ENCODE measurements around the gene CDS2.

CDS2 gene

DNA sequence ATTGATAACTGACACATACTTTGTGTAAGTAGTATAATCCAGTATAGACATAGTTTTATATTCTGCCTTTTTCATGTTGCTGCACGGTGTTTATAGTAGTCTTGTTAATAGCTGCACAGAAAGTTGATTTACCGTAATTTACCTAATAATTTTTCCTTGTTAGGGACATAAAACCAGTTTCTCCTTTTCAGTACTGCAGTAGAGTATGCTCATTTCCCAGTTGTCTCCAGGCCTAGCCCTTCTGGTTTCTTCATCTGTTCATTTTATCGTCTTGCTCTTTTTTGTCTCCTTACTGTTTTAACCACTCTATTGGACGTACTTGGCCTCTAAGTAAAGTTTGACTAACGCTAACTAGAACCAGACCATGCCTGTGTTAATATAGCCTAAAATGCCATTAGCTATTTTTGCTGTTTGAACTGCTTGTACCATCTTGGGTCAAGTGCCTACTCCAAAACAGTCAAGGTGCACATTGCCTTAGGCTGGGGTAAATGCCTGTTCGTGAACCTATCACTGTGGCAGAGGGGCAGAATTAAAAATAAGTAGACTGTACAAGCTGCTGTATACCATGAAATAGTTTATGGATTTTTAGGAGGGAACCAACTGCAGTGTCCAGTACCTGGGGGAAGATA, 34.8 kb downstream of the CDS2 start:
- DNase-seq (ENCODE audit: low spot score): no peak
- TF ChIP-seq, protein P1, sequence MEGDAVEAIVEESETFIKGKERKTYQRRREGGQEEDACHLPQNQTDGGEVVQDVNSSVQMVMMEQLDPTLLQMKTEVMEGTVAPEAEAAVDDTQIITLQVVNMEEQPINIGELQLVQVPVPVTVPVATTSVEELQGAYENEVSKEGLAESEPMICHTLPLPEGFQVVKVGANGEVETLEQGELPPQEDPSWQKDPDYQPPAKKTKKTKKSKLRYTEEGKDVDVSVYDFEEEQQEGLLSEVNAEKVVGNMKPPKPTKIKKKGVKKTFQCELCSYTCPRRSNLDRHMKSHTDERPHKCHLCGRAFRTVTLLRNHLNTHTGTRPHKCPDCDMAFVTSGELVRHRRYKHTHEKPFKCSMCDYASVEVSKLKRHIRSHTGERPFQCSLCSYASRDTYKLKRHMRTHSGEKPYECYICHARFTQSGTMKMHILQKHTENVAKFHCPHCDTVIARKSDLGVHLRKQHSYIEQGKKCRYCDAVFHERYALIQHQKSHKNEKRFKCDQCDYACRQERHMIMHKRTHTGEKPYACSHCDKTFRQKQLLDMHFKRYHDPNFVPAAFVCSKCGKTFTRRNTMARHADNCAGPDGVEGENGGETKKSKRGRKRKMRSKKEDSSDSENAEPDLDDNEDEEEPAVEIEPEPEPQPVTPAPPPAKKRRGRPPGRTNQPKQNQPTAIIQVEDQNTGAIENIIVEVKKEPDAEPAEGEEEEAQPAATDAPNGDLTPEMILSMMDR (IDR thresholded peaks at IDR 0.05; ENCODE audit: extremely low read depth, missing control alignments): no peak

DNA sequence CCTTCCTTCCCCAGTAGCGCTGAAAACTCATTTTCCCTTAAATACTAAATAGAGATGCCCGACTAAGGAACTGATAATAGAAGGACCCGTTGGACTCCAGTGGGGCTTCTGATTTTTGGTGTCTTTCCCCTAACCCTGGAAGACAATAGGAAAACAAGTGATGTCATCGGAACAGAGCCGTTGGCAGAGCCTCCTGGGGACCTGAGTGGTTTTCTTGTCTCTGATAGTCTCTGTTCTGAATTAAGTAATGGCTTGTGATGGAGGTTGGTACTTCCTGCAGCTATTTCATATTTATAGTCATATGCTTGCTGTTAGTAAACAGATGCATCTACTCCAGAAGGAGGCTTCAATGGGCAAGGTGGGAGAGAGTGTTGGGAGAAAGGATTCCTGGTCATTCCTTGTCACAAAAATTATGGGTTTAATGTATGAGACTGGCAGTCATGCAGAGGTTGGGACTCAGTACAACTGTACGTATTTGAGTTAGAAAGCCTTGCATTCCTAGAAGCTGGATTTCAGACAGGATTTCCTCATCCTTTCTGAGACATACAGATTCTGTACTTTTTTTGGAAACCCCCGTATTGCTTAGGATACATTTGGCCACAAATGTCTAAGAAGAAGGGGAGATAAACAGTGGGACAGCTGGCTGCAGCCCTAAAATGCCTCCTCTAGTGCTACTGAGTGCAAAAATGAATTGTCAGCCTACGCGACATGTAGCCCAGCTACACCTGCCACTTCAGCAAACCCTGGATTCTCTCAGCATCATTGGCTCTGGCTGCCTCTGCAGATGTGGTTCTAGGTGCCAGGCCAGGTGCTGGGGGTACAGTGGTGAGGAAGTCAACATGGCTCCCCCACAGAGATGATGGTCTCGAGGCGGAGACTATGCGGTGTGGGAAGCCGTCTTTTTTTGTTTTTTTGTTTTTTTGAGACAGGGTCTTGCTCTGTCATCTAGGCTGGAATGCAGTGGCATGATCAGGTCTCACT, 38.1 kb downstream of the CDS2 start:
- DNase-seq (ENCODE audit: low spot score): no peak
- TF ChIP-seq, protein P1 (IDR thresholded peaks at IDR 0.05; ENCODE audit: extremely low read depth, missing control alignments): no peak

DNA sequence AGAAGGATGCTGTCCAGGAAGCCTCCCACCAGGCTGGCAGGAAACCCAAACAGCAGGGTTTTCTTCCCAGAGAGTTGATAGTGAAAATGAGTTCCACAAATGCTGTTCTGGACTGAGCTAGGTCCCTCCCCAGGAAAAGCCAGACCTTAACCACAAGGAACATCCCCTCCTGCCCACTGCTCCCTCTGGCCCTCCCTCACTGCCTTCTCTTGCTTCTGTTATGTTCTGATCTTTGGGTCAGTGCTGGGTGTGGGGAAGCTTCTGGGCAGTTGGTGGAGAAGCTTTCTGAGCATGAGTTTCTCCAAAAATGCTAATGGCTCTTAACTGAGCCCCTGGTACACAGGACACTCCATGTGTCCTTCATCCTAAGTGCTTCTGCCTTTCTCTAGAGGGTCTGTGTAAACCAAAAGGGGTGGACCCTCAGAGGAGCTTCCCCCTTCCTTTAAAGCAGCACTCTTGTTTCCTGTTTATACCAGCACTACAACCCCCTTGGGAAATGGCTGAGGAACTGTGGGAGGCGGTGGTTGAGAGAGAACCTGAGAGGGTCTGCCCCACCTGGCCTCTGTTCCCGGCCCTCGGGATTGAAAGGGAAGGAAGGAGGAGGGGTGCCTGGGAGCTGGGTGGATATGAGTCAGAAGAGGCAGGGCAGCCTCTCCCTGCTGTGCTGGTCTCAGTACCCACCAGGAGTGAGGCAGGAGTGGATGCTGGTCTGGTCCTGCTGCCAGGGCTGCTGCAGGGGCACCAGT, 42.0 kb downstream of the CDS2 start:
- TF ChIP-seq, protein P1 (IDR thresholded peaks at IDR 0.05; ENCODE audit: extremely low read depth, missing control alignments): no peak
- no peak for DNase-seq (ENCODE audit: low spot score)

DNA sequence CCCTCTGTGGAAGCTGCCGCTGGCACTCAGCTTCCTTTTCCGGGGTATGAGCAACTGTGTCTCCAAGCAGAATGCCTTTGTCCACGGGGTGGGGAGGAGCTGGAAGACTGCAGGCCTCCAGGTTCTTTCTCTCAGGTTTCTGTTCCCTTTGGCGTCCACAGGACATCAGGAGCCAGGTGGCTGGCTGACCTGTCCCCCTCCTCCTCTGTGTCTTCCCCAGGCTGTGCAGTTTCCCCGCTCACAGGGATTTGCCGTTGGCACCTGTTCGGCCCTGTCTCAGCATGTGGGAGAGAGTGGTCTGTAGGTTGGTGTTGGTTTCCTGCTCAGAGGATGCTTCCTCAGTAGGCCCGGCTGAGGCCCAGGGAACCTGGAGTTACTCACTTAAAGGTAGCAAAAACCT, 43.5 kb downstream of the CDS2 start:
- TF ChIP-seq, protein P1 (IDR thresholded peaks at IDR 0.05; ENCODE audit: extremely low read depth, missing control alignments): no peak
- no peak for DNase-seq (ENCODE audit: low spot score)

DNA sequence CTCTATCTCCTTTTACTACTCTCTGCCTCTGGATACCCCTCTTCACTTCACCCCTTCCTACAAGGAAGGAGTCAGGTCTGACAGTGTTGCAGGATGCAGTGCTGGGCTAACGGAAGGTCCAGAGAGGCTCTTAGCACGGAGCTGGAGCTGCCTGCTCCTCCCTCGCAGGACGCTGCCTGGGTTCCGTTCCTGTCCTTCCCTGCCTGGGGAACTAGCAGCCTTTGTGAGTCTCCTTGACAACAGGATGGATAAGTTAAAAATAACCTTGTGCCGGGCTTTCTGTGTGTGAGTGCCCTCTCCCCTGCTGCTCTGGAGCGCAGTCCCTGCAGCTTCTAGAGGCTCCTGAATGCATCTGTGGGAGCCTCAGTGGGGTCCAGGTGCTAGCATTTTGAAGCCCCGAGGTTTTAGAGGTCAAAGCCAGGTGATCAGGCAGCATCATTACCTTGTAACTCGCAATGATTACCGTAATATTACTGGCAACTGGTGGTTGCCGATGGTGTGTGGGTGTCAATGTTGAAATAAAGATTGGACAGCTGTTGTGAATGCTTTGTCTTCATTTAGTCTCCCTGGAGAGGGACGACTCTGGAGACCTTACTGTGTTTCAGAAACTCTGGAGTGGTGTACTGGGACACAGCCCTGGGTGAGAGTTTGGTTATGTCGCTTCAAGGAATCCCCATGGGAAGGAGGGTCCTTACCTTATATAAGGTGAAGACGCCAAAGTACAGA, 44.4 kb downstream of the CDS2 start:
- TF ChIP-seq, protein P1 (IDR thresholded peaks at IDR 0.05; ENCODE audit: extremely low read depth, missing control alignments): no peak
- no peak for DNase-seq (ENCODE audit: low spot score)

DNA sequence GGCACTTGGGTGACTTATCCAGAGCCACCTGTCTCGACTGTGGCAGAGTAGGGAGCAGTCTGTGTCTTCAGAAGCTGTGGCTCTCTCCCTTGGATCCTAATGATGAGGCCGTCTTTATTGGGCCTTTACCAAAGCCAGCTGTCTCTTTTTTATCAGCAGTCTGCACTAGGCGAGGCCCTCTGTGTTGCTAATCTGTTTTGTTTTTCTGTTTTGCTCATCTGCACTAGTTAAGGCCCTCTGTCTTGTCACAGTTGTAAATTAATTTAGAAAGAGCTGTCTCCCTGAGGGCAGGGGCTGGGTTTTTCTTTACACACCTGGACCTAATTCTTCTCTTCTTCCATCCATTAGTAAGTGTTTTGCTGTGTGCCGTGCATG, 45.0 kb downstream of the CDS2 start:
- TF ChIP-seq, protein P1 (IDR thresholded peaks at IDR 0.05; ENCODE audit: extremely low read depth, missing control alignments): no peak
- DNase-seq (ENCODE audit: low spot score): no peak
